Heart left ventricle (tissue), 16 donors: Measurements from ENCODE around the gene LRRC1. TPM values are rescaled to one million over a fixed set of nuclear protein-coding genes. Genes with fewer than 3 reads are reported as not detected.

ENCODE experiments used
- ATAC-seq, 4 donors: fragments of 200-7000 bp; cut with Tn5 transposase; one replicate each; pipeline ENCODE4 v1.9.1; 2020 to 2022; ENCODE audit warnings: moderate library complexity in 4 of 4, mild to moderate bottlenecking in 3 of 4, moderate number of reproducible peaks in 1 of 4
- DNase-seq, 5 donors: peaks; one replicate each; pipeline ENCODE4 v3.0.0-alpha.2; 2020
- H3K27ac ChIP-seq, 12 donors: fragments of 200-600 bp; sonication (generic) in 4 of 12; one replicate each; pipeline versions ENCODE4 v1.5.0 to v1.8.0; 2016 to 2022; ENCODE audit warnings: mild to moderate bottlenecking in 2 of 12
- H3K27me3 ChIP-seq, 9 donors: fragments of 200-600 bp; sonication (generic) in 2 of 9; one replicate each; pipeline versions ENCODE4 v1.5.1 to v1.8.0; 2016 to 2022; ENCODE audit warnings: mild to moderate bottlenecking in 3 of 9
- H3K36me3 ChIP-seq, 9 donors: fragments of 200-600 bp; sonication (generic) in 2 of 9; one replicate each; pipeline versions ENCODE4 v1.5.0 to v1.8.0; 2018 to 2022; ENCODE audit warnings: mild to moderate bottlenecking in 2 of 9
- H3K4me1 ChIP-seq, 12 donors: fragments of 200-600 bp; sonication (generic) in 4 of 12; one replicate each; pipeline versions ENCODE4 v1.5.0 to v1.8.0; 2016 to 2022; ENCODE audit warnings: mild to moderate bottlenecking in 3 of 12
- H3K4me3 ChIP-seq, 12 donors: fragments of 200-600 bp; sonication (generic) in 4 of 12; one replicate each; pipeline versions ENCODE4 v1.5.0 to v1.8.0; 2017 to 2022; ENCODE audit warnings: mild to moderate bottlenecking in 9 of 12, moderate library complexity in 4 of 12
- H3K9me3 ChIP-seq, 12 donors: fragments of 200-600 bp; sonication (generic) in 4 of 12; one replicate each; pipeline versions ENCODE4 v1.5.0 to v1.8.0; 2016 to 2022; ENCODE audit warnings: mild to moderate bottlenecking in 1 of 12
- CTCF ChIP-seq, 12 donors: fragments of 200-600 bp; sonication (generic) in 4 of 12; IDR thresholded peaks; one replicate each; pipeline versions ENCODE4 v1.5.0 to v1.8.0; 2018 to 2022; ENCODE audit warnings: antibody characterized with exemption in 12 of 12, mild to moderate bottlenecking in 5 of 12
- POLR2A ChIP-seq, 2 donors: fragments of 450-650 bp; IDR thresholded peaks; one replicate each; pipeline ENCODE4 v1.6.1; 2017; ENCODE audit warnings: antibody characterized with exemption in 2 of 2, mild to moderate bottlenecking in 2 of 2, moderate library complexity in 2 of 2
- WGBS, 4 donors: extraction: QIAGEN DNeasy Blood & Tissue Kit in 2 of 4; methylation state at CpG; one replicate each; pipeline versions ENCODE4 v1.1.5 to v1.1.7; 2013 to 2018; 5-methylcytosine and 5-hydroxymethylcytosine counted together
- intact Hi-C, 10 donors: fragments of 100-400 bp; cut with DNase I; formaldehyde crosslinking; loops; one replicate each; pipeline versions ENCODE4 v1.11.1 to v1.14.2; 2022
- polyA plus RNA-seq, 2 donors: library from polyadenylated mRNA; stranded (reverse); fragments of 200-250 nt; gene quantifications; one replicate each; pipeline ENCODE4 v1.2.3, GENCODE V29; 2013
- total RNA-seq, 9 donors: library from RNA; depleted of rRNA in 2 of 9; stranded (reverse); fragments of >200 nt in 2 of 9; fragmentation: NEBNext Ultra II Directional in 3 of 9; extraction: Animal tissue kit (Norgen Biotek cat#: 25700) in 3 of 9; gene quantifications; one replicate each; pipeline versions ENCODE4 v1.1.0 to v1.2.4, GENCODE V29; 2016 to 2023
- donor health status: ischemic (EF 13 %, LVEDD 7.1; RV severe dilation, severe dysfunction).
- donor health status: healthy with polysubstance abuse.
- donor health status: DM: no; HTN: yes; CAD: no.
- donor health status: DM: no; HTN: no; CAD: no.
- donor health status: ischemic (EF 25% LVEDD 6.9; RV normal size, moderate dysfunction).
- donor health status: ischemic (EF 25% LVEDD 5.7; RV mildly dilated, moderate dysfunction).
- donor health status: healthy.
- donor health status: DM: yes; HTN: yes; CAD: no.
- donor health status: ischemic (EF 35%, LVEDD 5.7; RV mildly dilated, moderate dysfunction).
- donor health status: nonischemic (EF 11% LVEDD 7.7; RV severe dilation, severe dysfunction).
- donor health status: DM: yes; HTN: yes; CAD: no.
- donor health status: PGD.
- donor health status: ischemic (EF 29% LVEDD 5.4; RV normal size, mild dysfunction).
- donor health status: nonischemic (EF 23%, LVEDD 6.1; RV moderate dilation, normal function).

LRRC1 gene
- total and polyA plus RNA-seq, 11 donors, result 1.2 to 11.2 (median 3.3) TPM

GRCh38 chr6:53894091-53894490 is 99.3 kb downstream of the LRRC1 start:
- TF ChIP-seq POLR2A (IDR thresholded peaks at IDR 0.05), result no peak
- TF ChIP-seq CTCF (IDR thresholded peaks at IDR 0.05), result no peak
- H3K27ac ChIP-seq, result no peak overlapping the region
- H3K27me3 ChIP-seq, result no peaks in the 10 kb centered on the region
- H3K4me3 ChIP-seq, result no peak overlapping the region
- 56 to 65% (median 58%) methylated on average over 2 of the region's 2 CpGs for WGBS, 4 donors
- H3K4me1 ChIP-seq, result peaks cover 0 to 8% (median 0%) of the 10 kb centered on the region in 12 donors
- intact Hi-C loops, result no loop called here
- DNase-seq, result no peak
- peak in 3 of 4 donors; percentile 64 to 83 (median 69) for ATAC-seq
- H3K9me3 ChIP-seq, result no peaks in the 10 kb centered on the region
- peaks cover 0 to 9% (median 0%) of the 10 kb centered on the region in 9 donors for H3K36me3 ChIP-seq

- peaks cover 0 to 8% (median 0%) of the 10 kb centered on the region in 12 donors for H3K4me1 ChIP-seq
- H3K36me3 ChIP-seq, result peaks cover 0 to 19% (median 0%) of the 10 kb centered on the region in 9 donors
- no peak for ATAC-seq
- H3K27me3 ChIP-seq, result no peaks in the 10 kb centered on the region
- H3K9me3 ChIP-seq, result no peaks in the 10 kb centered on the region
- TF ChIP-seq CTCF (IDR thresholded peaks at IDR 0.05) (no peak), POLR2A (IDR thresholded peaks at IDR 0.05) (no peak)
- no peak for DNase-seq
- no peak overlapping the region for H3K27ac ChIP-seq
- H3K4me3 ChIP-seq, result no peak overlapping the region
- intact Hi-C loops, result no loop called here
Measured at GRCh38 chr6:53896196-53896595, 101.4 kb downstream of the LRRC1 start.

- intact Hi-C loops, result no loop called here
- Histone ChIP-seq H3K4me3 (no peak overlapping the region), H3K36me3 (peaks cover 0 to 24% (median 5%) of the 10 kb centered on the region in 9 donors), H3K9me3 (no peaks in the 10 kb centered on the region), H3K4me1 (peaks cover 0 to 8% (median 0%) of the 10 kb centered on the region in 12 donors), H3K27ac (no peak overlapping the region), H3K27me3 (no peaks in the 10 kb centered on the region)
- ATAC-seq (no peak), DNase-seq (no peak)
- TF ChIP-seq CTCF (IDR thresholded peaks at IDR 0.05), result no peak
- TF ChIP-seq POLR2A (IDR thresholded peaks at IDR 0.05), result no peak
- WGBS, 4 donors, result 74 to 84% (median 82%) methylated on average over 2 of the region's 2 CpGs
Measured at GRCh38 chr6:53898026-53898795, 103.4 kb downstream of the LRRC1 start.

GRCh38 chr6:53899512-53899911 is 104.7 kb downstream of the LRRC1 start:
- intact Hi-C loops, result no loop called here
- TF ChIP-seq CTCF (IDR thresholded peaks at IDR 0.05) (no peak), POLR2A (IDR thresholded peaks at IDR 0.05) (no peak)
- peaks cover 0 to 8% (median 0%) of the 10 kb centered on the region in 12 donors for H3K4me1 ChIP-seq
- no peak overlapping the region for H3K27ac ChIP-seq
- no peaks in the 10 kb centered on the region for H3K27me3 ChIP-seq
- H3K4me3 ChIP-seq, result no peak overlapping the region
- DNase-seq, result no peak
- H3K36me3 ChIP-seq, result peaks cover 0 to 35% (median 9%) of the 10 kb centered on the region in 9 donors
- H3K9me3 ChIP-seq, result no peaks in the 10 kb centered on the region
- 72 to 79% (median 77%) methylated on average over 5 of the region's 5 CpGs for whole genome bisulfite sequencing, 4 donors
- peak in 2 of 4 donors; percentile 42 to 48 for ATAC-seq
